K562 (cell line): ENCODE data around the gene POGZ. TPM values are rescaled to one million over a fixed set of nuclear protein-coding genes. Genes with fewer than 3 reads are reported as not detected.

Experiments used
- ATAC-seq: fragments of 200-7000 bp; cut with Tn5 transposase; 3 replicates; pipeline ENCODE4 v1.9.1; 2020; ENCODE audit warnings: moderate library complexity
- BruUV-seq: library from RNA; stranded (reverse); fragments of 400-500 nt; replicated peaks from 2 replicates; lab custom pipeline; 2021; lab: Mats Ljungman, UMichigan
- CTCF ChIA-PET: fragments of 300-600 bp; formaldehyde crosslinking; extraction: SDS; loops from one replicate; lab custom pipeline; 2021; ENCODE audit warnings: low intra/inter-chr PET ratio; lab: Yijun Ruan, JAX
- POLR2A ChIA-PET: fragments of 300-600, 350-650 bp; sonication (Branson Sonifier 250); formaldehyde crosslinking; extraction: SDS; loops from one replicate; lab custom pipeline; 2021; ENCODE audit warnings: antibody characterized with exemption, inconsistent platforms; lab: Yijun Ruan, JAX
- DNase-seq, 4 experiments: peaks; one replicate each; pipeline versions ENCODE4 v3.0.0 to v3.0.0-alpha.2; 2011 to 2018; ENCODE audit warnings: low spot score in 3 of 4, mixed read lengths in 3 of 4; ENCODE audit errors: extremely low read depth in 1 of 4
- FAIRE-seq: peaks from 2 replicates; lab custom pipeline; 2011; peaks lifted over from hg19 to GRCh38; lab: Jason Lieb, UNC
- H2AFZ ChIP-seq: 2 replicates; pipeline ENCODE4 v1.6.0; 2011; ENCODE audit warnings: low read depth, low read length, control low read depth, inconsistent platforms
- H3K27ac ChIP-seq: fragments of 200-600 bp; 3 replicates; pipeline ENCODE4 v1.8.0; 2011; ENCODE audit warnings: low read depth, mild to moderate bottlenecking, control low read depth, inconsistent platforms, low read length, moderate library complexity, mixed read lengths; ENCODE audit errors: extremely low read depth
- H3K27me3 ChIP-seq, 2 experiments: fragments of 300-600 bp in 1 of 2; 2 replicates in 1 of 2; 3 replicates in 1 of 2; pipeline versions ENCODE4 v1.6.0 to v1.8.0; 2011; ENCODE audit warnings: inconsistent platforms in 2 of 2, low read length in 2 of 2, mild to moderate bottlenecking in 1 of 2, mixed read lengths in 1 of 2, moderate library complexity in 1 of 2; ENCODE audit not compliant: control insufficient read depth in 2 of 2, insufficient read depth in 2 of 2
- H3K36me3 ChIP-seq: fragments of 300-600 bp; 3 replicates; pipeline ENCODE4 v1.8.0; 2011; ENCODE audit warnings: mild to moderate bottlenecking, low read length, inconsistent platforms; ENCODE audit not compliant: control insufficient read depth, insufficient read depth
- H3K4me1 ChIP-seq, 2 experiments: fragments of 200-600 bp in 1 of 2; replicated peaks in 1 of 2; 2 replicates in 1 of 2; 3 replicates in 1 of 2; pipeline versions ENCODE4 v1.5.1 to v1.8.0; 2011; ENCODE audit warnings: inconsistent platforms in 2 of 2, low read length in 2 of 2, mild to moderate bottlenecking in 1 of 2, mixed read lengths in 1 of 2, moderate library complexity in 1 of 2; ENCODE audit not compliant: control insufficient read depth in 2 of 2, insufficient read depth in 2 of 2
- H3K4me2 ChIP-seq: 2 replicates; pipeline ENCODE4 v1.6.1; 2011; ENCODE audit warnings: low read length, control low read depth, inconsistent platforms, mixed read lengths; ENCODE audit not compliant: insufficient read depth
- H3K4me3 ChIP-seq: fragments of 200-600 bp; sonication (generic), shearing (Covaris generic); 2 replicates; pipeline ENCODE4 v1.5.1; 2016; ENCODE audit warnings: control low read depth, inconsistent platforms
- H3K79me2 ChIP-seq: fragments of 200-600 bp; 3 replicates; pipeline ENCODE4 v1.8.0; 2011; ENCODE audit warnings: low read length, inconsistent platforms; ENCODE audit not compliant: control insufficient read depth, insufficient read depth
- H3K9ac ChIP-seq, 2 experiments: 2 replicates each; pipeline versions ENCODE4 v1.6.0 to v1.6.1; 2011; ENCODE audit warnings: low read depth in 2 of 2, low read length in 2 of 2, control low read depth in 1 of 2, inconsistent platforms in 1 of 2, mild to moderate bottlenecking in 1 of 2, mixed read lengths in 1 of 2; ENCODE audit not compliant: insufficient read depth in 1 of 2
- H3K9me1 ChIP-seq: one replicate; pipeline ENCODE4 v1.6.0; 2011; ENCODE audit warnings: inconsistent platforms, mild to moderate bottlenecking, low read length, moderate library complexity; ENCODE audit not compliant: control insufficient read depth, insufficient read depth
- H3K9me3 ChIP-seq: replicated peaks from 2 replicates; pipeline ENCODE4 v1.5.1; 2011; ENCODE audit warnings: low read depth, low read length, inconsistent platforms; ENCODE audit not compliant: control insufficient read depth, insufficient read depth
- H4K20me1 ChIP-seq: replicated peaks from 2 replicates; pipeline ENCODE4 v1.6.1; 2011; ENCODE audit warnings: low read length, inconsistent platforms, mixed read lengths; ENCODE audit not compliant: control insufficient read depth, insufficient read depth
- ARID2 ChIP-seq: fragments of 450-650 bp; IDR thresholded peaks from 2 replicates; pipeline ENCODE4 v1.6.1; 2017; ENCODE audit warnings: antibody characterized with exemption, mild to moderate bottlenecking
- BRCA1 ChIP-seq, 2 experiments: fragments of 450-650 bp in 1 of 2; sonication (generic) in 1 of 2; formaldehyde crosslinking in 1 of 2; IDR thresholded peaks; 2 replicates each; pipeline versions ENCODE4 v1.5.0 to v1.6.1; 2017 to 2020; ENCODE audit warnings: mild to moderate bottlenecking in 1 of 2, missing genetic modification reagents in 1 of 2
- GABPA ChIP-seq: fragments of 200-800 bp; sonication (Bioruptor generic); conservative IDR thresholded peaks from 2 replicates; pipeline ENCODE4 v1.6.1; 2016; ENCODE audit warnings: low read depth, missing genetic modification characterization, missing compliant biosample characterization
- HOXB6 ChIP-seq: fragments of 250-450 bp; sonication (Bioruptor Pico); IDR thresholded peaks from 2 replicates; pipeline ENCODE4 v1.5.1; 2022; ENCODE audit warnings: mild to moderate bottlenecking, borderline replicate concordance
- MAFG ChIP-seq: fragments of 450-650 bp; conservative IDR thresholded peaks from 2 replicates; pipeline ENCODE4 v1.6.1; 2016; ENCODE audit warnings: missing genetic modification characterization, missing compliant biosample characterization
- POLR2AphosphoS2 ChIP-seq: IDR thresholded peaks from 2 replicates; pipeline ENCODE4 v1.6.1; 2012; ENCODE audit warnings: low read length, improper control_type of control experiment
- SIX5 ChIP-seq, 2 experiments: IDR thresholded peaks; 2 replicates each; pipeline ENCODE4 v1.6.1; 2011; ENCODE audit warnings: low read length in 2 of 2, borderline replicate concordance in 1 of 2, low read depth in 1 of 2, mild to moderate bottlenecking in 1 of 2, moderate library complexity in 1 of 2; ENCODE audit not compliant: insufficient read depth in 1 of 2
- TCF7L2 ChIP-seq: fragments of 150-350 bp; IDR thresholded peaks from 2 replicates; pipeline ENCODE4 v1.6.1; 2016; ENCODE audit warnings: low read depth, mild to moderate bottlenecking, low read length, moderate library complexity
- ZNF431 ChIP-seq: sonication (generic); formaldehyde crosslinking; IDR thresholded peaks from 2 replicates; pipeline ENCODE4 v1.8.0; 2022; ENCODE audit warnings: mild to moderate bottlenecking, missing genetic modification reagents
- WGBS: fragments of 100-300 bp; shearing (Covaris generic); methylation state at CpG from one replicate; pipeline ENCODE4 v1.1.6; 2016; ENCODE audit warnings: low coverage, mixed read lengths; ENCODE audit not compliant: insufficient coverage; ENCODE audit errors: missing lambda C conversion rate; 5-methylcytosine and 5-hydroxymethylcytosine counted together
- in situ Hi-C: fragments of 300-500 bp; cut with MboI; formaldehyde crosslinking; loops from 4 replicates; pipeline ENCODE4 v1.15.0; 2018; ENCODE audit warnings: inconsistent platforms, mixed read lengths
- intact Hi-C: fragments of 100-400 bp; cut with micrococcal nuclease; formaldehyde crosslinking; loops from 2 replicates; pipeline ENCODE4 v1.14.2; 2022
- polyA plus RNA-seq, 8 experiments: library from polyadenylated mRNA; depleted of rRNA in 4 of 8; stranded (reverse) in 5 of 8; unstranded in 3 of 8; fragments of >200 nt; fragmentation: Nextera tagmentation in 2 of 8; fragmentation: Illumina TruSeq in 1 of 8; extraction: Ambion mirVana in 2 of 8; extraction: Trizol in 1 of 8; gene quantifications; 2 replicates each; pipeline versions ENCODE4 v1.2.1 to v1.2.3, GENCODE V29; 2011 to 2014; ENCODE audit warnings: inconsistent platforms in 1 of 8, missing spikeins in 1 of 8
- total RNA-seq, 7 experiments: library from RNA; depleted of rRNA in 6 of 7; stranded (reverse); fragments of >200 nt in 6 of 7; fragmentation: Illumina TruSeq in 2 of 7; extraction: Trizol in 2 of 7; gene quantifications; 2 replicates each; pipeline versions ENCODE4 v1.2.1 to v1.2.3, GENCODE V29; 2011 to 2021; ENCODE audit warnings: low replicate concordance in 1 of 7
- TF ChIP-seq, protein P1 (sequence below): fragments of 450-650 bp; formaldehyde crosslinking; IDR thresholded peaks from 2 replicates; pipeline ENCODE4 v1.4.0; 2020; ENCODE audit warnings: mild to moderate bottlenecking
- TF ChIP-seq, protein P2 (sequence below): fragments of 450-650 bp; formaldehyde crosslinking; IDR thresholded peaks from 2 replicates; pipeline ENCODE4 v1.4.0; 2020; ENCODE audit warnings: mild to moderate bottlenecking, mixed read lengths
- TF ChIP-seq, protein P3 (sequence below): fragments of 450-650 bp; formaldehyde crosslinking; conservative IDR thresholded peaks from 2 replicates; pipeline ENCODE4 v1.4.0; 2022; ENCODE audit warnings: mild to moderate bottlenecking, missing genetic modification characterization

Gene POGZ
- total and polyA plus RNA-seq, 9 of the 15 experiments (the other 6 are each of a cell fraction or from before 2014, with no cell fraction given), result 9.4 to 40.6 (median 21.6) TPM

DNA sequence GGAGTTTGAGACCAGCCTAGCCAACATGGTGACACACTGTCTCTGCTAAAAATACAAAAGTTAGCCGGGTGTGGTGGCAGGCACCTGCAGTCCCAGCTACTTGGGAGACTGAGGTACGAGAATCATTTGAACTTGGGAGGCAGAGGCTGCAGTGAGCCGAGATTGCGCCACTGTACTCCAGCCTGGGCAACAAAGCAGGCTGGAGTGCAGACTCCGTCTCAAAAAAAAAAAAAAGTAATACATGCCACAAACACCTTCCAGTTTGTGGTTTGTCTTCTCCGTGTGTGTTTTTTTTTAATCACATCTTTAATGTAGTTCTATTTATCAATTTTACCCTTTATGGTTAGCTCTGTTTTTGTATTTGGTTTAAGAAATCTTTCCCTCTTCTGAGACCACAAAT is 22.3 kb downstream of the POGZ start:
- CTCF ChIA-PET, result no interaction called here
- TF ChIP-seq, protein P1, sequence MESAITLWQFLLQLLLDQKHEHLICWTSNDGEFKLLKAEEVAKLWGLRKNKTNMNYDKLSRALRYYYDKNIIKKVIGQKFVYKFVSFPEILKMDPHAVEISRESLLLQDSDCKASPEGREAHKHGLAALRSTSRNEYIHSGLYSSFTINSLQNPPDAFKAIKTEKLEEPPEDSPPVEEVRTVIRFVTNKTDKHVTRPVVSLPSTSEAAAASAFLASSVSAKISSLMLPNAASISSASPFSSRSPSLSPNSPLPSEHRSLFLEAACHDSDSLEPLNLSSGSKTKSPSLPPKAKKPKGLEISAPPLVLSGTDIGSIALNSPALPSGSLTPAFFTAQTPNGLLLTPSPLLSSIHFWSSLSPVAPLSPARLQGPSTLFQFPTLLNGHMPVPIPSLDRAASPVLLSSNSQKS (CRISPR knock-in tag), result no peak
- TF ChIP-seq ZNF431 (CRISPR knock-in tag), result no peak
- H3K4me3 ChIP-seq, result no peak overlapping the region
- no peaks in the 10 kb centered on the region; the same call in 1 of the 2 replicates for H4K20me1 ChIP-seq
- no TSS peak for BruUV-seq
- no peaks in the 10 kb centered on the region for H3K9me3 ChIP-seq
- H3K4me2 ChIP-seq, result no peak overlapping the region
- H2AFZ ChIP-seq, result no peak overlapping the region
- no peaks in the 10 kb centered on the region; a peak in 1 of 5 replicates for H3K4me1 ChIP-seq
- 82% methylated on average over 5 of the region's 6 CpGs for WGBS
- no peak for DNase-seq
- H3K9ac ChIP-seq, result no peak overlapping the region
- H3K9me1 ChIP-seq, result peaks cover 3% of the 10 kb centered on the region
- H3K79me2 ChIP-seq, result peaks cover 56% of the 10 kb centered on the region
- in situ Hi-C loops (no loop called here), intact Hi-C loops (no loop called here)
- POLR2A ChIA-PET, result interaction anchor here (0.6 to 1.4 kb wide), 3 partner anchors 10 to 14 kb away, joined by 3 read pairs; no protein-coding TSS in a partner anchor
- peaks cover 35% of the 10 kb centered on the region for H3K36me3 ChIP-seq
- ATAC-seq, result no peak
- no peak overlapping the region for H3K27ac ChIP-seq
- H3K27me3 ChIP-seq, result no peaks in the 10 kb centered on the region
- no peak for FAIRE-seq

DNA sequence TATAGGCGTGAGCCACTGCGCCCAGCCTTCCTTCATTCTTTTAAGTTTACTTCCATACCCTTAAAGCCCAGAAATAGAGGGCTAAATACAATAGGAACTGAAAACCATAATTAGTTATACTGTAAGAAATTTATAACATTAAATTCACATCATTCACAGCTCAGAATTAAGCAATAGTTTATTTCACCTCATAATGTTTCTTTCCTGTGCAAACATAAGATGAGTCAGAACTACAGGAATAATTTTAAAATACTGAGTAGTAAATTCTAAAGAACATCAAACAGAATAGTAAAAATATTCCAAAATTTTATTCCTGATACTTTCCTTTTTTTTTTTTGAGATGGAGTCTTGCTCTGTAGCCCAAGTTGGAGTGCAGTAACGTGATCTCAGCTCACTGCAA is 24.1 kb downstream of the POGZ start:
- WGBS, result 74% methylated on average over 3 of the region's 3 CpGs
- POLR2A ChIA-PET, result interaction anchor here (0.6 kb wide), 1 partner anchor 1115 kb away, joined by 3 read pairs; no protein-coding TSS in a partner anchor
- no TSS peak for BruUV-seq
- TF ChIP-seq, protein P2, sequence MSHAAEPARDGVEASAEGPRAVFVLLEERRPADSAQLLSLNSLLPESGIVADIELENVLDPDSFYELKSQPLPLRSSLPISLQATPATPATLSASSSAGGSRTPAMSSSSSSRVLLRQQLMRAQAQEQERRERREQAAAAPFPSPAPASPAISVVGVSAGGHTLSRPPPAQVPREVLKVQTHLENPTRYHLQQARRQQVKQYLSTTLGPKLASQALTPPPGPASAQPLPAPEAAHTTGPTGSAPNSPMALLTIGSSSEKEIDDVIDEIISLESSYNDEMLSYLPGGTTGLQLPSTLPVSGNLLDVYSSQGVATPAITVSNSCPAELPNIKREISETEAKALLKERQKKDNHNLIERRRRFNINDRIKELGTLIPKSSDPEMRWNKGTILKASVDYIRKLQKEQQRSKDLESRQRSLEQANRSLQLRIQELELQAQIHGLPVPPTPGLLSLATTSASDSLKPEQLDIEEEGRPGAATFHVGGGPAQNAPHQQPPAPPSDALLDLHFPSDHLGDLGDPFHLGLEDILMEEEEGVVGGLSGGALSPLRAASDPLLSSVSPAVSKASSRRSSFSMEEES, result no peak
- no peak for TF ChIP-seq POLR2AphosphoS2
- no peak for TF ChIP-seq MAFG (tag)
- no peak for TF ChIP-seq ARID2
- no peak for TF ChIP-seq HOXB6 (CRISPR knock-in tag)
- no peak for TF ChIP-seq BRCA1 (IDR thresholded peaks at IDR 0.05)
- TF ChIP-seq BRCA1 (CRISPR knock-in tag; IDR thresholded peaks at IDR 0.05), result no peak
- TF ChIP-seq GABPA (tag), result no peak
- TF ChIP-seq, protein P3, sequence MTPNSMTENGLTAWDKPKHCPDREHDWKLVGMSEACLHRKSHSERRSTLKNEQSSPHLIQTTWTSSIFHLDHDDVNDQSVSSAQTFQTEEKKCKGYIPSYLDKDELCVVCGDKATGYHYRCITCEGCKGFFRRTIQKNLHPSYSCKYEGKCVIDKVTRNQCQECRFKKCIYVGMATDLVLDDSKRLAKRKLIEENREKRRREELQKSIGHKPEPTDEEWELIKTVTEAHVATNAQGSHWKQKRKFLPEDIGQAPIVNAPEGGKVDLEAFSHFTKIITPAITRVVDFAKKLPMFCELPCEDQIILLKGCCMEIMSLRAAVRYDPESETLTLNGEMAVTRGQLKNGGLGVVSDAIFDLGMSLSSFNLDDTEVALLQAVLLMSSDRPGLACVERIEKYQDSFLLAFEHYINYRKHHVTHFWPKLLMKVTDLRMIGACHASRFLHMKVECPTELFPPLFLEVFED (CRISPR knock-in tag), result no peak
- no peak for TF ChIP-seq TCF7L2
- TF ChIP-seq SIX5 (IDR thresholded peaks at IDR 0.05; ENCODE audit: borderline replicate concordance in 1 of 2, insufficient read depth in 1 of 2, low read depth in 1 of 2, low read length in 2 of 2), result no peak

More for the DNA sequence above, 24.1 kb downstream of the POGZ start:
- Histone ChIP-seq H3K4me1 (no peaks in the 10 kb centered on the region), H3K79me2 (peaks cover 46% of the 10 kb centered on the region), H3K9me3 (no peaks in the 10 kb centered on the region), H3K27me3 (no peaks in the 10 kb centered on the region), H3K9ac (no peak overlapping the region), H4K20me1 (no peaks in the 10 kb centered on the region), H3K9me1 (no peaks in the 10 kb centered on the region), H3K36me3 (peaks cover 24% of the 10 kb centered on the region; the same call in 2 of the 3 replicates), H3K4me3 (no peak overlapping the region), H2AFZ (no peak overlapping the region), H3K4me2 (no peak overlapping the region), H3K27ac (no peak overlapping the region)
- intact Hi-C loops (no loop called here), in situ Hi-C loops (no loop called here)
- CTCF ChIA-PET, result no interaction called here
- DNase-seq, result no peak
- ATAC-seq, result no peak
- FAIRE-seq, result no peak
